HG03575 (cell line): Measurements from ENCODE around the gene PITPNC1.
"Not testable (repeated sequence)": the region's sequence is repeated elsewhere in the genome, so short reads cannot be mapped to it uniquely, and the experiment has no call there.

Experiments
- ATAC-seq: cut with Tn5 transposase; IDR thresholded peaks from one replicate; pipeline ENCODE4 v1.9.1; 2021; ENCODE audit not compliant: unreplicated experiment, insufficient number of reproducible peaks, low FRiP score; ENCODE audit errors: extremely low read depth

Gene PITPNC1

GRCh38 chr17:67617304-67617899 lies 240.3 kb downstream of the PITPNC1 start:
- no peak for ATAC-seq

- no peak for ATAC-seq
These were observed 242.5 kb downstream of the PITPNC1 start for GRCh38 chr17:67619555-67619954.

GRCh38 chr17:67620088-67620487 lies 243.0 kb downstream of the PITPNC1 start:
- ATAC-seq = no peak

- ATAC-seq = no peak
These were observed 243.6 kb downstream of the PITPNC1 start for GRCh38 chr17:67620636-67621035.

- ATAC-seq = no peak
These were observed 246.7 kb downstream of the PITPNC1 start for GRCh38 chr17:67623767-67624166.

- no peak for ATAC-seq
These were observed 248.0 kb downstream of the PITPNC1 start for GRCh38 chr17:67624886-67625656.

GRCh38 chr17:67625971-67626370 lies 248.9 kb downstream of the PITPNC1 start:
- ATAC-seq = no peak

GRCh38 chr17:67628580-67629013 lies 251.5 kb downstream of the PITPNC1 start:
- no peak for ATAC-seq

GRCh38 chr17:67629971-67630320 lies 252.9 kb downstream of the PITPNC1 start:
- no peak for ATAC-seq

GRCh38 chr17:67630836-67631235 lies 253.8 kb downstream of the PITPNC1 start:
- not testable (repeated sequence) for ATAC-seq

- ATAC-seq = no peak
These were observed 255.1 kb downstream of the PITPNC1 start for GRCh38 chr17:67632141-67632540.

GRCh38 chr17:67633751-67634211 lies 256.7 kb downstream of the PITPNC1 start:
- no peak for ATAC-seq

GRCh38 chr17:67635681-67636080 lies 258.6 kb downstream of the PITPNC1 start:
- no peak for ATAC-seq

GRCh38 chr17:67636312-67636711 lies 259.2 kb downstream of the PITPNC1 start:
- no peak for ATAC-seq

- no peak for ATAC-seq
These were observed 259.9 kb downstream of the PITPNC1 start for GRCh38 chr17:67636834-67637520.

- no peak for ATAC-seq
These were observed 261.0 kb downstream of the PITPNC1 start for GRCh38 chr17:67637901-67638641.

- no peak for ATAC-seq
These were observed 261.8 kb downstream of the PITPNC1 start for GRCh38 chr17:67638871-67639270.

- no peak for ATAC-seq
These were observed 262.5 kb downstream of the PITPNC1 start for GRCh38 chr17:67639555-67639954.

- ATAC-seq = no peak
These were observed 262.9 kb downstream of the PITPNC1 start for GRCh38 chr17:67639979-67640378.
